HEK293 (cell line): ENCODE results near the gene UNCX.

ENCODE experiments used
- CTCF ChIA-PET: fragments of 350-600 bp; formaldehyde crosslinking; extraction: SDS; loops from one replicate; lab custom pipeline; 2021; ENCODE audit warnings: antibody characterized with exemption; lab: Yijun Ruan, JAX
- POLR2A ChIA-PET: fragments of 300-600 bp; formaldehyde crosslinking; extraction: SDS; loops from one replicate; lab custom pipeline; 2020; ENCODE audit warnings: antibody characterized with exemption, inconsistent platforms; lab: Yijun Ruan, JAX
- H3K27ac ChIP-seq: fragments of 200-500 bp; sonication (Bioruptor generic); 2 replicates; pipeline ENCODE4 v1.5.1; 2014; ENCODE audit warnings: low read depth, low read length, control low read depth, inconsistent platforms; ENCODE audit errors: extremely low read depth
- H3K36me3 ChIP-seq, 2 experiments: fragments of 200-500 bp in 1 of 2; sonication (Bioruptor generic) in 1 of 2; 1 replicate in 1 of 2; 2 replicates in 1 of 2; pipeline ENCODE4 v1.5.1; 2014 to 2017; ENCODE audit warnings: inconsistent platforms in 2 of 2, low read length in 2 of 2; ENCODE audit not compliant: control insufficient read depth in 2 of 2, insufficient read depth in 1 of 2
- H3K4me1 ChIP-seq: fragments of 200-500 bp; sonication (Bioruptor generic); 2 replicates; pipeline ENCODE4 v1.5.1; 2014; ENCODE audit warnings: mild to moderate bottlenecking, low read length, inconsistent platforms; ENCODE audit not compliant: control insufficient read depth, insufficient read depth
- H3K4me3 ChIP-seq: 2 replicates; pipeline ENCODE4 v1.5.1; 2011; ENCODE audit warnings: low read depth, mild to moderate bottlenecking, control low read depth, low read length, moderate library complexity
- H3K9me3 ChIP-seq: fragments of 200-500 bp; sonication (Bioruptor generic); 2 replicates; pipeline ENCODE4 v1.5.1; 2014; ENCODE audit warnings: low read depth, low read length, inconsistent platforms; ENCODE audit not compliant: control insufficient read depth, insufficient read depth
- BCL11B ChIP-seq: fragments of 450-650 bp; formaldehyde crosslinking; IDR thresholded peaks from 2 replicates; pipeline ENCODE4 v1.5.1; 2016; ENCODE audit warnings: low read depth, missing biosample characterization, missing genetic modification characterization
- PRDM1 ChIP-seq: fragments of 450-650 bp; formaldehyde crosslinking; IDR thresholded peaks from 2 replicates; pipeline ENCODE4; 2016; ENCODE audit warnings: missing biosample characterization, missing genetic modification characterization
- PRDM2 ChIP-seq: fragments of 450-650 bp; formaldehyde crosslinking; IDR thresholded peaks from 2 replicates; pipeline ENCODE4 v1.5.1; 2016; ENCODE audit warnings: missing biosample characterization, missing genetic modification characterization, borderline replicate concordance
- SCRT2 ChIP-seq: fragments of 450-650 bp; formaldehyde crosslinking; IDR thresholded peaks from 2 replicates; pipeline ENCODE4 v1.5.1; 2016; ENCODE audit warnings: missing biosample characterization, missing genetic modification characterization
- ZBTB1 ChIP-seq: fragments of 450-650 bp; formaldehyde crosslinking; IDR thresholded peaks from 2 replicates; pipeline ENCODE4 v1.5.1; 2016; ENCODE audit warnings: missing biosample characterization, missing genetic modification characterization
- ZBTB20 ChIP-seq: fragments of 450-650 bp; formaldehyde crosslinking; IDR thresholded peaks from 2 replicates; pipeline ENCODE4 v1.5.1; 2016; ENCODE audit warnings: missing biosample characterization, missing genetic modification characterization
- ZBTB21 ChIP-seq: fragments of 450-650 bp; formaldehyde crosslinking; IDR thresholded peaks from 2 replicates; pipeline ENCODE4 v1.5.1; 2017; ENCODE audit warnings: missing biosample characterization, missing genetic modification characterization
- ZFP41 ChIP-seq: fragments of 450-650 bp; formaldehyde crosslinking; IDR thresholded peaks from 2 replicates; pipeline ENCODE4 v1.5.1; 2016; ENCODE audit warnings: missing biosample characterization, missing genetic modification characterization, borderline replicate concordance
- ZNF138 ChIP-seq: fragments of 450-650 bp; formaldehyde crosslinking; IDR thresholded peaks from 2 replicates; pipeline ENCODE4 v1.5.1; 2016; ENCODE audit warnings: missing biosample characterization, missing genetic modification characterization, borderline replicate concordance
- ZNF311 ChIP-seq: fragments of 450-650 bp; formaldehyde crosslinking; IDR thresholded peaks from 2 replicates; pipeline ENCODE4 v1.5.1; 2017; ENCODE audit warnings: missing biosample characterization, missing genetic modification characterization, borderline replicate concordance
- ZNF530 ChIP-seq: fragments of 450-650 bp; formaldehyde crosslinking; IDR thresholded peaks from 2 replicates; pipeline ENCODE4 v1.5.1; 2016; ENCODE audit warnings: low read depth, missing biosample characterization, missing genetic modification characterization
- ZNF549 ChIP-seq: fragments of 450-650 bp; IDR thresholded peaks from 2 replicates; pipeline ENCODE4 v1.5.1; 2018; ENCODE audit warnings: missing biosample characterization, missing genetic modification characterization, mild to moderate bottlenecking, inconsistent platforms, moderate library complexity
- ZNF768 ChIP-seq: fragments of 450-650 bp; formaldehyde crosslinking; IDR thresholded peaks from 2 replicates; pipeline ENCODE4 v1.5.1; 2018; ENCODE audit warnings: missing biosample characterization, mild to moderate bottlenecking, missing genetic modification characterization
- TF ChIP-seq, protein P1 (sequence below): fragments of 450-650 bp; formaldehyde crosslinking; IDR thresholded peaks from 2 replicates; pipeline ENCODE4 v1.5.1; 2017; ENCODE audit warnings: missing biosample characterization, mild to moderate bottlenecking, missing genetic modification characterization, moderate library complexity
- TF ChIP-seq, protein P2 (sequence below): fragments of 450-650 bp; formaldehyde crosslinking; IDR thresholded peaks from 2 replicates; pipeline ENCODE4; 2016; ENCODE audit warnings: missing biosample characterization, missing genetic modification characterization
- TF ChIP-seq, protein P3 (sequence below): fragments of 450-650 bp; formaldehyde crosslinking; IDR thresholded peaks from 2 replicates; pipeline ENCODE4 v1.5.1; 2017; ENCODE audit warnings: missing biosample characterization, missing genetic modification characterization
- TF ChIP-seq, protein P4 (sequence below): fragments of 450-650 bp; formaldehyde crosslinking; IDR thresholded peaks from 2 replicates; pipeline ENCODE4 v1.5.1; 2016; ENCODE audit warnings: missing biosample characterization, missing genetic modification characterization, low read depth

UNCX gene

DNA sequence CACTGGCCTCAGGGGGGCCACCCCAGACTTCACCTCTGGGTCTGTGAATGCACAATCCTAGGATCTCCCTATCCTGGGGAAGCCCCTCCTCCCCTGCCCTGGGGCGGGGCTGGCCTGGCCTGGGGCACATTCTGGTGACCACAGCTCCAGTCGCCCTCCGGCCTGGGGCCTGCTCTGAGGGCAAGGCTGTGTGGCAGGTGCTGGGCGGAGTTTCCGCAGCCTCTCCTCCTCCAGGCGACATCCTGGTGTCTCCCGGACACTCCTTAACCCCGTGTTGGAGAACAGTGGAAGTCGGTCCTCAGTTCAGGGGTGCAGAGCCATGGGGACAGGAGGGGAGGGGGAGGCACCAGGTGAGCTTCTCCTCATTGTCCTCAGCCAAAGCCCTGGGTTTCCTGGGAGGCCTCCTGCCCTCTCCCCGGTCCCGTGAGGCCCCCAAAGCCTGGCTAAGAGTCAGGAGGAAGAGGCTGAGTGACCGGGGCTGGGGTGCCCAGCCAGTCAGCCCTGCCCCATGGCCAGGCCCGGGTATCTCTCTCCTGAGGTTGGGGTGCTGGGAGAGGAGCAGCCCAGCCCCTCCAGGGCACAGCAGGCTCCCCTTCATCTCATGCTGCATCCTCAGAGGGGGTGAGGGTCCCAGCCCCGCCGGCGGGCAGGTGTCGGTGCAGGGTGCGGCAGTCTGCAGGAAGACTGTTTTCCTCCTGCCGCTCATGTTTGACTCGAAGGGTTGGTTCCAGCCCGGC is 22.6 kb downstream of the UNCX start:
- POLR2A ChIA-PET, result no interaction called here
- H3K9me3 ChIP-seq, result no peaks in the 10 kb centered on the region
- H3K4me3 ChIP-seq, result no peak overlapping the region
- H3K36me3 ChIP-seq, result no peaks in the 10 kb centered on the region
- TF ChIP-seq ZNF768 (tag by site-specific recombination), result no peak
- TF ChIP-seq, protein P1, sequence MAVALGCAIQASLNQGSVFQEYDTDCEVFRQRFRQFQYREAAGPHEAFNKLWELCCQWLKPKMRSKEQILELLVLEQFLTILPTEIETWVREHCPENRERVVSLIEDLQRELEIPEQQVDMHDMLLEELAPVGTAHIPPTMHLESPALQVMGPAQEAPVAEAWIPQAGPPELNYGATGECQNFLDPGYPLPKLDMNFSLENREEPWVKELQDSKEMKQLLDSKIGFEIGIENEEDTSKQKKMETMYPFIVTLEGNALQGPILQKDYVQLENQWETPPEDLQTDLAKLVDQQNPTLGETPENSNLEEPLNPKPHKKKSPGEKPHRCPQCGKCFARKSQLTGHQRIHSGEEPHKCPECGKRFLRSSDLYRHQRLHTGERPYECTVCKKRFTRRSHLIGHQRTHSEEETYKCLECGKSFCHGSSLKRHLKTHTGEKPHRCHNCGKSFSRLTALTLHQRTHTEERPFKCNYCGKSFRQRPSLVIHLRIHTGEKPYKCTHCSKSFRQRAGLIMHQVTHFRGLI, result no peak
- no peak for TF ChIP-seq BCL11B
- TF ChIP-seq, protein P2, sequence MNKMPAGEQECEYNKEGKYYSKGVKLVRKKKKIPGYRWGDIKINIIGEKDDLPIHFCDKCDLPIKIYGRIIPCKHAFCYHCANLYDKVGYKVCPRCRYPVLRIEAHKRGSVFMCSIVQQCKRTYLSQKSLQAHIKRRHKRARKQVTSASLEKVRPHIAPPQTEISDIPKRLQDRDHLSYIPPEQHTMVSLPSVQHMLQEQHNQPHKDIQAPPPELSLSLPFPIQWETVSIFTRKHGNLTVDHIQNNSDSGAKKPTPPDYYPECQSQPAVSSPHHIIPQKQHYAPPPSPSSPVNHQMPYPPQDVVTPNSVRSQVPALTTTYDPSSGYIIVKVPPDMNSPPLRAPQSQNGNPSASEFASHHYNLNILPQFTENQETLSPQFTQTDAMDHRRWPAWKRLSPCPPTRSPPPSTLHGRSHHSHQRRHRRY (tag by site-specific recombination), result no peak
- TF ChIP-seq ZBTB20 (tag by site-specific recombination), result no peak
- TF ChIP-seq, protein P3, sequence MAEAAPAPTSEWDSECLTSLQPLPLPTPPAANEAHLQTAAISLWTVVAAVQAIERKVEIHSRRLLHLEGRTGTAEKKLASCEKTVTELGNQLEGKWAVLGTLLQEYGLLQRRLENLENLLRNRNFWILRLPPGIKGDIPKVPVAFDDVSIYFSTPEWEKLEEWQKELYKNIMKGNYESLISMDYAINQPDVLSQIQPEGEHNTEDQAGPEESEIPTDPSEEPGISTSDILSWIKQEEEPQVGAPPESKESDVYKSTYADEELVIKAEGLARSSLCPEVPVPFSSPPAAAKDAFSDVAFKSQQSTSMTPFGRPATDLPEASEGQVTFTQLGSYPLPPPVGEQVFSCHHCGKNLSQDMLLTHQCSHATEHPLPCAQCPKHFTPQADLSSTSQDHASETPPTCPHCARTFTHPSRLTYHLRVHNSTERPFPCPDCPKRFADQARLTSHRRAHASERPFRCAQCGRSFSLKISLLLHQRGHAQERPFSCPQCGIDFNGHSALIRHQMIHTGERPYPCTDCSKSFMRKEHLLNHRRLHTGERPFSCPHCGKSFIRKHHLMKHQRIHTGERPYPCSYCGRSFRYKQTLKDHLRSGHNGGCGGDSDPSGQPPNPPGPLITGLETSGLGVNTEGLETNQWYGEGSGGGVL (tag by site-specific recombination), result no peak
- no peak for TF ChIP-seq ZNF549 (tag by site-specific recombination)
- no peak for TF ChIP-seq ZNF311 (tag by site-specific recombination)
- TF ChIP-seq ZBTB21 (tag by site-specific recombination), result no peak
- no peak for TF ChIP-seq SCRT2
- TF ChIP-seq PRDM1 (tag by site-specific recombination), result no peak
- no peak for TF ChIP-seq ZFP41 (tag by site-specific recombination)
- TF ChIP-seq ZBTB1 (tag by site-specific recombination), result no peak
- TF ChIP-seq ZNF138 (tag by site-specific recombination), result no peak
- TF ChIP-seq, protein P4, sequence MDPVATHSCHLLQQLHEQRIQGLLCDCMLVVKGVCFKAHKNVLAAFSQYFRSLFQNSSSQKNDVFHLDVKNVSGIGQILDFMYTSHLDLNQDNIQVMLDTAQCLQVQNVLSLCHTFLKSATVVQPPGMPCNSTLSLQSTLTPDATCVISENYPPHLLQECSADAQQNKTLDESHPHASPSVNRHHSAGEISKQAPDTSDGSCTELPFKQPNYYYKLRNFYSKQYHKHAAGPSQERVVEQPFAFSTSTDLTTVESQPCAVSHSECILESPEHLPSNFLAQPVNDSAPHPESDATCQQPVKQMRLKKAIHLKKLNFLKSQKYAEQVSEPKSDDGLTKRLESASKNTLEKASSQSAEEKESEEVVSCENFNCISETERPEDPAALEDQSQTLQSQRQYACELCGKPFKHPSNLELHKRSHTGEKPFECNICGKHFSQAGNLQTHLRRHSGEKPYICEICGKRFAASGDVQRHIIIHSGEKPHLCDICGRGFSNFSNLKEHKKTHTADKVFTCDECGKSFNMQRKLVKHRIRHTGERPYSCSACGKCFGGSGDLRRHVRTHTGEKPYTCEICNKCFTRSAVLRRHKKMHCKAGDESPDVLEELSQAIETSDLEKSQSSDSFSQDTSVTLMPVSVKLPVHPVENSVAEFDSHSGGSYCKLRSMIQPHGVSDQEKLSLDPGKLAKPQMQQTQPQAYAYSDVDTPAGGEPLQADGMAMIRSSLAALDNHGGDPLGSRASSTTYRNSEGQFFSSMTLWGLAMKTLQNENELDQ (tag by site-specific recombination), result no peak
- no peak for TF ChIP-seq ZNF530
- no peak for TF ChIP-seq PRDM2 (tag by site-specific recombination)
- no peak overlapping the region for H3K27ac ChIP-seq
- CTCF ChIA-PET, result interaction anchor here (0.7 kb wide), 1 partner anchor 18 kb away, joined by 3 read pairs; no protein-coding TSS in a partner anchor
- no peaks in the 10 kb centered on the region for H3K4me1 ChIP-seq
